GM12875 (cell line): ENCODE measurements around the gene OXER1.

Source experiments
- H3K4me3 ChIP-seq: one replicate; pipeline ENCODE4 v1.5.1; 2011; ENCODE audit warnings: low read depth, low read length, control low read depth
- TF ChIP-seq, protein P1 (sequence below): IDR thresholded peaks from 2 replicates; pipeline ENCODE4 v1.5.1; 2011; ENCODE audit warnings: low read depth, mild to moderate bottlenecking, control low read depth, inconsistent platforms, low read length, moderate library complexity, borderline replicate concordance; ENCODE audit not compliant: insufficient read depth

Gene OXER1

DNA sequence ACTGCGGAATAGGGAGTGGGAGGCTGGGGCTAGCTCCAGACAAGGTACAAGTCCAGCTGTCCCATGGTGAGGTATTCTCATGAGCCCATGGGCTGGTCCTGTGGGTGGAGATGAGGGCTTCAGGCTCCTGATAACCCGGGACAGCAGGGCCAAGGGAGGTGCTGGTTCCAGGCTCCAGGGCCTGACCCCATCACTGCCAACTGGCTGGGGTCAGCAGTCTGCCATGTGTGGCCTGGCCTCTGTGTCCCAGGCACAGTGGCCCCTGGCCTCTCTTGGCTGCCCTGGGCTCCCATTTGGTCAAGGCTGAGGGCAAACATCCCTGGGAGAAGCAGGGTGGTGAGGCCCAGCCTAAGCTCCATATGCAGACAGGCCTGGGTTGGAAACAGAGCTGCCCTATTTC, 966 bp upstream of the OXER1 start:
- TF ChIP-seq, protein P1, sequence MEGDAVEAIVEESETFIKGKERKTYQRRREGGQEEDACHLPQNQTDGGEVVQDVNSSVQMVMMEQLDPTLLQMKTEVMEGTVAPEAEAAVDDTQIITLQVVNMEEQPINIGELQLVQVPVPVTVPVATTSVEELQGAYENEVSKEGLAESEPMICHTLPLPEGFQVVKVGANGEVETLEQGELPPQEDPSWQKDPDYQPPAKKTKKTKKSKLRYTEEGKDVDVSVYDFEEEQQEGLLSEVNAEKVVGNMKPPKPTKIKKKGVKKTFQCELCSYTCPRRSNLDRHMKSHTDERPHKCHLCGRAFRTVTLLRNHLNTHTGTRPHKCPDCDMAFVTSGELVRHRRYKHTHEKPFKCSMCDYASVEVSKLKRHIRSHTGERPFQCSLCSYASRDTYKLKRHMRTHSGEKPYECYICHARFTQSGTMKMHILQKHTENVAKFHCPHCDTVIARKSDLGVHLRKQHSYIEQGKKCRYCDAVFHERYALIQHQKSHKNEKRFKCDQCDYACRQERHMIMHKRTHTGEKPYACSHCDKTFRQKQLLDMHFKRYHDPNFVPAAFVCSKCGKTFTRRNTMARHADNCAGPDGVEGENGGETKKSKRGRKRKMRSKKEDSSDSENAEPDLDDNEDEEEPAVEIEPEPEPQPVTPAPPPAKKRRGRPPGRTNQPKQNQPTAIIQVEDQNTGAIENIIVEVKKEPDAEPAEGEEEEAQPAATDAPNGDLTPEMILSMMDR = no peak

DNA sequence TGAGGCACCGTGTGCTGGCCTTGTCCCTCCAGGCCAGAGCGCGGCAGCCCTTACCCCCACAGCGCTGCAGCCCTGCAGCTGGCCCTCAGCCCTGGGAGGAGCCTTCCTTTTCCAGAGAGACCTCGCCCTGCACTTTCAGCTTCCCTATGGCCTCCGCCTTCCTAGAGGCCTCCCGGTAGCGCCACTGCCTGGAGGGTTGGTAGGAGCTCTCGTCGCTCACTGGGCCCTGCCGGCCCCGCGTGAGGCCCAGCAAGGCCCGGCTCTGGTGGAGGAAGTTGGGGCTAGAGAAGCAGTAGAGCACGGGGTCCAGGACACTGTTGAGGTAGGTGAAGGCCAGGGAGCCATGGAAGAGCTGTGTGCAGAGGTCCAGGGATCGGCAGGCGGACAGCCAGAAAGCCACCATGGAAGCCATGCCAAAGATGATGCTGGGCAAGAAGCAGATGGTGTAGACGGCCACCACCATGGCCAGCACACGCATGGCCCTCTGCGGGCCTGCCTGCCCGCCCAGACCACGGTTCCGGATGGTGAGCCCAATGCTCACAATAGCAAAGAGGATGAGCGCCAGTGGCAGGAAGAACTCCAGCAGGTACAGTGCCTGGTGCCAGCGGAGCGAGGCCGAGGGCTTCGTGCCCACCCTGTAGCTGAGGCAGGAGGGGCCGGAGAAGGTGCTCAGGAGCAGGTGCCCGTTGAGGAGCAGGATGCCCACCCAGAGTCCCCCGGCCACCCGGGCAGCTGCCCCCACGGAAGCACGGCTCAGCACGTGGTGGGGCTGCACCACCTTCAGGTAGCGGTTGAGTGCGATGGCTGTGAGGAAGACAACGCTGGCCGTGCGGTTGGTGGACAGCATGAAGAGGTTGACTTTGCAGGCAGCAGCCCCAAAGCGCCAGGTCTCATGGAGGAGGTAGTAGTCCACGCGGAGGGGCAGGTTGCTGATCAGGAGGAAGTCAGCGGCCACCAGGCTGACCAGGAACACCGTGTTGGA, 821 bp downstream of the OXER1 start:
- H3K4me3 ChIP-seq = no peak overlapping the region
- TF ChIP-seq, protein P1 = no peak

More for the DNA sequence above, 966 bp upstream of the OXER1 start:
- H3K4me3 ChIP-seq = no peak overlapping the region

DNA sequence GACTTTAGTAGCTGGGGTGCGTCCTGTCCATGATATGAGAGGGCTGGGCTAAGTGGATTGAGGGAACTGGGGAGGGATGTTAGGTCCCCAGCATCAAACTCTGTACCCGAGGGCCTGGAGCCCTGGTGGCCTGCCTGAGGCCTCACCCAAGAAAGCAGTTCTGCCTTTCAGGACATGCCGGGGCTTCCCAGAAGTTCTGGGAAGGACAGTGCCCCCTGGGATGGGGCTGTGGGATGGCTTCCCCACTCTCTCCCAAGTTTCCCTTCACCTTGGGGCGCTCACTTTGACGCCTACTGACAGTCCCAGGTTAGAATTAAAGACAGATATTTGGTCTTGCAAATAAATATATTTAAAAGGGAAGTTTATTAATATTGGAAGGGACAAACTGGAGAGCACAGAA, 1.8 kb downstream of the OXER1 start:
- TF ChIP-seq, protein P1 = no peak
- H3K4me3 ChIP-seq = no peak overlapping the region

DNA sequence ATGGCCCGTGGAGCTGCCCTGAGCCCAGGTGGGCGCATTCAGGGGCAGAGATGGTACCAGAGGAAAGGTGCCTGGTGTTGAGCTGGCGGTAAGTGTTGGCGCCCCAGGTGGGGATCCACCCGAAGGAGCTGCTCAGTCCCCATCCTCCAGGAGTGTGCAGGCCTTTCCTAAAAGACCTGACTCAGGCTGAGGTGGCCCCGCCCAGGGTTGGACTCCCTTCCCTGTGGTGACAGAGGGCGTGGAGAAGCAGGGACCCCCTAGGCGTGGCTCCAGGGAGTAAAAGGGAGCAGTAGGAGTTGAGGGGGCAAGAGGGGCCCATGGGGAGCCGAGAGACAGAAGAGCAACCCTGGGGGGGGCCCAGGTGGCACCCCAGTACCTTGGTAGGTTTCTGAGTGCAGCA, 2.4 kb downstream of the OXER1 start:
- TF ChIP-seq, protein P1 = no peak
- H3K4me3 ChIP-seq = no peak overlapping the region

DNA sequence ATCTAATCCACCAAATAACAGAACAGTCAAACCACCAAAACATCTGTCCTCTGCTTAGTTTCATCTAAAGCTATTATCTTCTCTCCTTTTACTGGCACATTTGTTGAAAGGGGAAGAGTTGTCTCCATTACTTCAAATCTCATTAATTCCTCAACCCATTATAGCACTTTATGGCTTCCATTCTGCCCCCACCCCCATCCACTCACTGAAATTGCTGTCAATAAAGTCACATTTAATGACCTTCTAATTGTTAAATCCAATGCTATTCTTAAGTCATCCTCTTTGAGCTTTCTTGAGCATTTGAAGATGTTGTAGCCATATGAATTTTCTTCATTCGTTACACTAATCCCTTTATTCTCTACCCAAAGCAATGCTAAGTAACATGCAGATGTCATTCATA, 5.2 kb downstream of the OXER1 start:
- TF ChIP-seq, protein P1 = no peak
- H3K4me3 ChIP-seq = no peak overlapping the region

DNA sequence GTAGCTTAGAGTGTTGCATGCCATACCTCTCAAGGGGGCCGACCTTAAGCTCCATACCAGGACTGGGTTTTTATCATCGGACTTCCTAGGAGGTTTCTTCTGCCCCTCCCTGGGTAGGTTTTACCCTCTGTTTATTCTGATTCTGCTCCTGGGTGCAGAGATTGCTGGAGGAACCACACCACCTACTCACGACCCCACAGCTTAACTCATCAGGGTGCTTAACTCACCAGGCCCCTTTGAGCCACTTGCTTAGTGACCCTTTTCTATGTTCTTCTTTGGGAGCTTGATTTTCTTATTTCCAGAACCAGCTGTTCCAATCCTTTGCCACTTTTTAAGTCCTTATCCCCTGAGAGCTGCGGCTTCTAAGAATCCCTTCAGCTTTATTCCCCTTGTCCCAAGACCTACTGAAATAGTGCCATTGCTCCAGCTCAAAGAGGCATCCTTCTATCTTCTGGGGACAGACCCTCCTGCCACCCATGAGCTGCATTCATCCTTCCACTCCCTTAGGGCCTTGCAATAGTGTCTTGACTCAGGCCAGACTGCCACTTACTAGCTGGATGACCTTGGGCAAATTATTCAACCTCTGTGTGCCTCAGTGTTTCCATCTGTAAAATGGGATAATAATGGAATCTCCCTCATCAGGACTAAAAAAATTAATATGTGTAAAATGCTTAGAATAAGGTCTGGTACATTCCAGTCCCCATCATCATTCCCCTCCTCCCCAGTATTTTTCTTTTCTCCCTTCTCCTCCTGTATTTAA, 5.8 kb downstream of the OXER1 start:
- TF ChIP-seq, protein P1 = no peak
- H3K4me3 ChIP-seq = no peak overlapping the region
